GM19455 (cell line): ENCODE measurements around the gene AFAP1L1.

ENCODE experiments used
- ATAC-seq: cut with Tn5 transposase; IDR thresholded peaks from one replicate; pipeline ENCODE4 v1.9.1; 2021; ENCODE audit not compliant: unreplicated experiment

The AFAP1L1 gene

DNA sequence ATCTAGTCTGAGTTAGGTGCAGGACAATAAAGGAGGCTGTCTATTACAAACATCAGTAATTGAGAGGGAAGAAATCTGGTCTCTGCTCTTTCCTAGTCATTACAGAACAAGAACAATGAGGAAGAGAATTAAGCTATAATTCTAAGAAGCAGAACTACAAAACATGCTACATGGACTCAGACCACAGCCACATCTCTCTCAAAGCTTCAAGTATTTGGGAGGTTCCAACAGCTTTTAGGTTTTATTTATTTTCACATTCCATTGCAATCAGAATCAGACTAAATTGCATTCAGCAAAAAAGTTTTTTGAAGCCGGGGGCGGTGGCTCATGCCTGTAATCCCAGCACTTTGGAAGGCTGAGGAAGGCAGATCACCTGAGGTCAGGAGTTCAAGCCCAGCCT lies 72.5 kb downstream of the AFAP1L1 start:
- ATAC-seq: no peak

DNA sequence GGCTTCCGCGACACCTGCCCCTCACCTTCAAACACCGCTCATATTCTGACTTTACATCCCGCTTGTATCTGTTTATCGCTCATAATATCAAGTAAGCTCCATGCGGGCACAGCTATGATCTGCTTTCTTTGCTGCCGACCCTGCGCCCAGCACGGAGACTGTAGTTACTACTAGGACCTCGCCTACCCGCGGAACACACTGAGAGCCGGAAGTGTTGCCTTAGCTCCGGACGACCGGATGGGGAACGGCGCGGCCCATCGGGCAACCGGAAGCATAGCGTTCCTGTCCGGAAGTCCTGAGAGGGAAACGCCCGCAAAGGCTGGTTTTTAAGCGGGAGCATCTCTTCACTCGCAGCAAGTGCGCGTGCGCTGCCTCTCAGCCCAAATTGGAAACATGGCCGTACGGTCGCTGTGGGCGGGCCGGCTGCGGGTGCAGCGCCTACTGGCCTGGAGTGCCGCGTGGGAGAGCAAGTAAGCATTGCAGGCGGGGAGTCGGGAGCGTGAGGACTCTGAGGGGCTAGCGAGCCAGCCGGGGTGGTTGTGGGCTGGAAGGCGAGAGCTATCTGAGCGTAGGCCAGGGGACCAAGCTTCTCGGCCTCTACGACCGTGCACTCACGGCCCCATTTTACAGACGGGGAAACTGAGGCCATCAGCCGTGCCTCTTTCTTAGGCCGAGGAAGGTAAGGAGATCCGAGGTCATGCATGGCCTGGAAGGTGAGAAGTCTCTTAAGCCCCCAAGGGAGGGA lies 73.7 kb downstream of the AFAP1L1 start, which contains the start of gene GRPEL2:
Gene GRPEL2, plus strand, starts transcription at position 353 of the 745 bp plus-strand sequence. Its CDS starts 41 bp downstream, at position 394.
- ATAC-seq: peak; percentile 97

DNA sequence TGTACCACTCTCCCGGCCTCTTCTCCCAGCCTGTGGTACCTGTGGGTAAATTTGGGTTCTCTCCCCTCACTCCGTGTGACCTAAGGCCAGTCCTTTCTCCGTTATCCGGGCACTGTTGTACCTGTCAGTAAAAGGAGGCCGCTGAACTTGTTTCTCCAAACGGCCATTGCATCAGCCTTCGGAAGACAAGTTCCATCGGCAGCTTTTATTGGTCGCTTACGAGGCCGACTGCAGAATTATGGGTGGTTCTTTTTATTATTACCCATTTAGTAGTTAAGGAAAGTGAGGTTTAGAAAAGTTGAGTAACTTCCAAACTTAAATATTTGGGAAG lies 74.2 kb downstream of the AFAP1L1 start:
- ATAC-seq: peak; percentile 6

DNA sequence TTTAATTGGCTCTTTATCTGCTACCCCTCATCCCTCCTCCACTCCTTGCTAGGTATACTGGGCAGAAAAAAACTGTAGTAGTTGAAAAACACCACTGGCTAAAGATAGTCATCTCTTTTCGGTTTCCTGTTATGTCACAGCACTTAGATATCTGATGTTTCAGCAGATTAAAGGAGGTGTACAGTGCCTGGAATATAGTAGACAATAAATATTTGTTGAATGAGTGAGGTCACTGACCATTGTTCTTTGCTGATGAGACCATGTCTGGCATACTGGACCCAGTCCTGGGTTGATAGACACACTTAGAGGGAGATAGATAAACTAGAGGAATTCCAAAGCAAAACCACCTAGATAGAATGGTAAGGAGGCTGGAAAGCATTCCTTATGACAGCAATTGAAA lies 76.9 kb downstream of the AFAP1L1 start:
- ATAC-seq: no peak

DNA sequence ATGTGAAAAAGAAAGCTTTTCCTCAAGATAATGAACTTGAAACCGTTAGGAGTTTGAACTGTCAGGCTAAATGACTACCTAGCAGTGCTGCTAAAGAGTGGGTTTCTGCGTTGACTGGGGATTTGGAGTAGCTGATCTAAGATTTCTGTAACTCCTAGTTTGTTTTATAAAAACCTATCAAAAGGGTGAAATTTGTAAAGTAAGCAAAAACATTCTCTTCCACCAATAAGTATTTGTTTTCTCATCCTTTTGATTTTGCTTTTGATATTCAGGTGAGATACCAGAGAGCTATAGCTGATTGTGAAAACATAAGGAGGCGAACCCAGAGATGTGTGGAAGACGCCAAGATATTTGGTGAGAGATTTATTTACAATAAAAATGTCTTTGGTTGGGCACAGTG lies 77.7 kb downstream of the AFAP1L1 start:
- ATAC-seq: no peak

DNA sequence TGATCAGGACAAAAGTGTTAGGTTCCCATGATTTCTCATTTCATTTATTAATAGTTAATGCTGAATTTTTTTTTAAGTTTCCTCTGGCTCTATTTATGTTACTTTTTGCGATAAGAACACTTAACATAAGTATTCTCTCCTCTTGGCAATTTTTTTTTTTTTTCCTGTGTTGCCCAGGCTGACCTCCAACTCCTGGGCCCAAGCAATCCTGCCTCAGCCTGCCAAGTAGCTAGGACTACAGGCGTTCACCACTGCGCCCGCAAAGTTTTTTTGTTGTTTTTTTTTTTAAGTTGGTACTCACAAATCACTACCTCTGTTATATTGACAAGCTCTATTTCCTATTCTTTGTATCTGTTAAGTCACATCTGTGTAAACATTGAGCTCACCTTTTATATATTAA lies 80.5 kb downstream of the AFAP1L1 start:
- ATAC-seq: no peak

DNA sequence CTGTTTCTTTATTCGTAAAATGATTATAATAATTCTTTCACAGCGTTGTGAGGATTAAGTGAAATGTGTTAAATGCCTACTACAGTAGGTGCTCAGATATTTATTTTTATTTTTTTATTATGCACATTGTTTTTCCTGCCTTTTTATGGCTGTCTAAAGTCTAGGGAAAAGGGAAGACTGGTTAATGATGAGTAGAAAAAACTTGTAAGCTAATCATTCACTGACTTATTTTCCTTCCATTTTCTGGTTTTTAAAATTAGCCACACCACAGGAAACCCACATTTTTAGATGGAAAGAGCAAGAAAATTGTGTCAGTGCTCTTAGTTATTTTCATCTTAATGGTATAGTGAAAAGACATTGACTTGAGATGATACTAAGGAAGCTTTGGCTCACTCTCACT lies 82.3 kb downstream of the AFAP1L1 start:
- no peak for ATAC-seq

DNA sequence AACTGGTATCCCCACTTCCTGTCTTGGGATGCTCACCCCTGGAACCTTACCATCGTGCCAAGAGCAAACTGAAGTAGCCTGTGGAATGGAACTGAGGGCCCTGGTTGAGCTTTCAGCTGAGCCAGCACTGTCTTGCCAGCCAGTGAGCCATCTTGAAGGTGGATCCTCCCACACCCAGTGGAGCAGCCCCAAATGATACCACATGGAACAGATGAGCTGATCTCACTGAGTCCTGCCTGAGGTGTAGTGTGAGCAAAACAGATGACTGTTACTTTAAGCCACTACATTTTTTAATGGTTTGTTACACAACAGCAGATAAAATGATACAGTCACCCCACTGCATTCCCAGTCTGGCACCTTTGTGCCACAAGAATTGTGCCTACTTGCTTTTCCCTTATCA lies 84.0 kb downstream of the AFAP1L1 start:
- no peak for ATAC-seq

DNA sequence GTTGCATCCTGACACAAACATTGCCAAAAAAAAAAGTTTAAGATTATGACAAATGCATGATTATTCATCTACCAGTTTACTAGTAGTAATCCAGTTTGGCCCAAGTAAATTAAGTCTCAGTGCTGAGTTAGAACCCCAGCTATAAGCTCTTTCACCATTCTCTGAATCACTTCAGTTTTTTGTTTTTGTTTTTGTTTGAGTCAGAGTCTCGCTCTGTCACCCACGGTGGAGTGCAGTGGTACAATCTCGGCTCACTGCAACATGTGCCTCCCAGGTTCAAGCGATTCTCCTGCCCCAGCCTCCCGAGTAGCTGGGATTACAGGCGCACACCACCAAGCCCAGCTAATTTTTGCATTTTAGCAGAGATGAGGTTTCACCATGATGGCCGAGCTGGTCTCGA lies 84.7 kb downstream of the AFAP1L1 start:
- no peak for ATAC-seq

DNA sequence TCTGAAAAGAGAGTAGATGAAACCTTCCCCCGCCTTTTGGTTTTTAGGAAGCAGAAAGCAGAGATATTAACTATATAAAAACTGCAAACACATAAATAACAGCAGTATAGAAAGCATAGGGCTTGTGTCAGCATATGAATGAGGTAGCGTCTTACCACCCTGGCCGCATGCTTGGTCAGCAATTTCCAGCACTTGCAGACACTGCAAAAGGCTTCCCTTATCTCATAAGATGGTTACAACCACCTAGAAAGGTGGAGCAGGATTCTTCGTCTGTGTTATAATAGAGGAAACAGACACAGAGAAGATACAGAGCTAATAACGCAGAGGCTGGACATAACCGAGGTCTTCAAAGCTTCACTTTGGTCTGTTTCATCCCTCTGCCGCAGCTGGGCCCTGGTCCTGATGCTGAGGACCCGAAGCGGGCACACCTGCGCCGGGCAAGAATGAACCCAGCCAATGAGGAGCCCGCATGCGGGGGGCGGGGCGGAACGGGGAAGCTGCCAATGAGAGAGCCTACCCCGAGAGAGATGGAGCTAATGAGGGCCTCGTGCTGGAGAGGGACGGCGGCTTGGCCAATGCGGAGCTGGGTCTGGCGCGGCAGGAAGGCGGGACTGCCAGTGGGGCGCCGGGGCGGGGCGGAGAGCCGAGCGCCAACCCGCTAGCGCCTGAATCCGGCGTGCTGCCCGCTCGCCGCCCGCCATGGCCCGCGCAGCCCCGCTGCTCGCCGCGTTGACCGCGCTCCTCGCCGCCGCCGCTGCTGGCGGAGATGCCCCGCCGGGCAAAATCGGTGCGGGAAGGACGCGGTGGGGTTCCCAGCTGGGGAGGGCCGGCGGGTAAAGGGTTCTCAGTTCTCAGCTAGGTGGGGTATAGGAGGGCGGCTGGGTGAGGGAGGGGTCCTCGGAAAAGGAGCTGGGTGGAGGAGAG lies 86.0 kb downstream of the AFAP1L1 start, which contains the start of gene PCYOX1L:
Gene PCYOX1L, plus strand, starts transcription at position 677 of the 924 bp plus-strand sequence. Its CDS starts 23 bp downstream, at position 700.
- ATAC-seq: peak; percentile 99

DNA sequence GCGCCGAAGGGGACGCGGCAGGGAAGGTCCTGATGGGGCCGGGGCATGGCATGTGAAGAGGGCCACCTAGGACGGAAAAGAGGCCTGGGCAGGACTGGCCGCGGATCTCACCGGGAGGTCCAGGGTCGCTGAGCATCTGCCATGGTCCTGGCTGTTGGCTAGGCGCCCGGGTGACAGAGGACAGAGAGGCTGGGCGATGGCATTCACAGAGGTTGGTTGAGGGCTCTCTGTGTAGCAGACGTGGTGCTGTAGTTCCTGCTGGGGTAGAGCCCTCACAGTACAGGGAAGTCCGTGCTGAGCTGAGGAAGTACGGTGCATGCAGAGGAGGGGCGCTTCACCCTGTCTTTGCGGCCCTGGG lies 86.6 kb downstream of the AFAP1L1 start:
- no peak for ATAC-seq

DNA sequence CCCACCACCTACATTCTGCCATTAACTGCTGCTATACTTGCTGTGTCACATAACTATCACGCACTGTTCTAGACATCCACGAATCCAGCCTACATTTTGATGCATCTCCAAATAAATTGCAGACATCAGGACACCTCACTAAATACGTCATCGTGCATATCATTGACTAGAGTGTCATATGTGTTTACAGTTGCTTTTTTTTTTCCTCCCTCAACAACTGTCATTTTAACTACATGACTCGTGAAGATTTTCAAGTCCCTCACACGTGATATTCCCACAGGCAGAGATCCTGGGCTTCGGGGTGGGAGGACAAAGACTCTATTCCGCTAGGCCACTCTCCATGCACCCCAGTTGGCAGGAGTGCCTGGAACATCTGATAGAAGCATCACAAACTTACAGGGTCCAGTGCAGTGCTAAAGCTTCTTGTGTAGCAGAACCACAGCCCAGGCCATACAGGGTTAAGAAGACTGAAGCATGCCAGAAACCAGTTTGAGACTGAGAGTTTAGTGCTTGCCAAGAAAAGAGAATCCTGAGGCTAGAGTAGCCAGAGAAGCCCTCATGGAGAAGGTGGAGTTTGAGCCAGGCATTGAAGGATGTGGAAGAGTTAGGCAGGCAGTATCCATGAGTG lies 87.3 kb downstream of the AFAP1L1 start:
- no peak for ATAC-seq

DNA sequence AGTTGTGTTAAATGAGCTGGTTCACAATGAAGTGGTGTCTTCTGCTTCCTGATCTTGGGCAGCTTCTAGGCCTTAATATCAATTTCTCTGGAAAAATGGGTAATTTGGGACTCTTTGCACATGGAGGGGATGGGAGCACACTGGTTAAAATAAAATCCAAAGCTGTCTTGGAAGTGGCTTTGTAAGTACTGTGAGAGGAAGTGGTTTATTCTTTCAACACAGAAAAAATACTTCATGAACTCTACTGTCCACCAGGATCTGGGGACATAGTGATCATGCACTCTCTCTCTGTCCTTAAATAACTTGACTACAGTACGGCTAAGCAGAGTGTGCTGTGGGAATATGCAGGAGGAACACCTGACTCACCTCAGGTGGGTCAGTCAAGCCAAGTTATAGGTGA lies 88.6 kb downstream of the AFAP1L1 start:
- ATAC-seq: no peak

DNA sequence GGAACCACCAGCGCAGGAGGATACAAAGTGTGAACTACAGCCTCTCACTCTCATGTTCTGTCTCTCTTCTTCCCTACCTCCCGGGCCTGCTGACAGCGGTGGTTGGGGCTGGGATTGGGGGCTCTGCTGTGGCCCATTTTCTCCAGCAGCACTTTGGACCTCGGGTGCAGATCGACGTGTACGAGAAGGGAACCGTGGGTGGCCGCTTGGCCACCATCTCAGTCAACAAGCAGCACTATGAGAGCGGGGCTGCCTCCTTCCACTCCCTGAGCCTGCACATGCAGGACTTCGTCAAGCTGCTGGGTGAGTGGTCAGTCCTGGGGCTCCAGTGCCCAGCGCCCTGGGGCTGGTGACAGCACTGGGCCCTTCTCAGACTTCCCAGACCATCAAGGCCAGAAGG lies 90.9 kb downstream of the AFAP1L1 start:
- ATAC-seq: no peak

DNA sequence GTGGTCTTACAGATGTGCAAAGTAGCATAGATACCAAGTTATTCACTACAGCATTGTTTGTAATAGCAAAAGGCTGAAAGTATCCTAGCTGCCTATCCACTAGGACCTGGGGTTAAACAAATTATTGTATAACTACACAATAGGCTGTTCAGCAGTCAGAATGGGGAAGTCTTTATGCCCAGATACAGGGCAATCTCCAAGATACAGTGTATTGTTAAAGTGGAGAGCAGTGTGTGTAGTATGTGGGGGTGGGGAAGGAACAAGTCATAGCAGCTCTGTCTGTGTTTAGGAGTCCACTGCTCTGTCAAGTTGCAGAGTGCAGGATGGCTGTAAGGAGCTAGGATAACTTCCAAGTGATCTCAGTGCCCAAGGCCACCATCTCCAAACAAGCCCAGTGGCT lies 91.7 kb downstream of the AFAP1L1 start:
- ATAC-seq: no peak

DNA sequence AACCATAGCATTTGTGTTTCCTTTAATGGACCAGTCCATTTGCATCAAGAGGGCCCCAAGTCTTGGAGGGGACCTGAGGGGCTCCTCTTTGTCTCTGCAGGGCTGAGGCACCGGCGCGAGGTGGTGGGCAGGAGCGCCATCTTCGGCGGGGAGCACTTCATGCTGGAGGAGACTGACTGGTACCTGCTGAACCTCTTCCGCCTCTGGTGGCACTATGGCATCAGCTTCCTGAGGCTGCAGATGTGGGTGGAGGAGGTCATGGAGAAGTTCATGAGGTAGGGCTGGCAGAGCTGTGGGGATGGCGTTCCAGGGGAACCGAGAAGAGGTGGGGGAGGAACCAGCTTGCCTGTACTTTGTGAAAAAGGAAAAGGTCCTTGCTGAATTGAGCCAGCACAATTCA lies 92.3 kb downstream of the AFAP1L1 start:
- no peak for ATAC-seq

DNA sequence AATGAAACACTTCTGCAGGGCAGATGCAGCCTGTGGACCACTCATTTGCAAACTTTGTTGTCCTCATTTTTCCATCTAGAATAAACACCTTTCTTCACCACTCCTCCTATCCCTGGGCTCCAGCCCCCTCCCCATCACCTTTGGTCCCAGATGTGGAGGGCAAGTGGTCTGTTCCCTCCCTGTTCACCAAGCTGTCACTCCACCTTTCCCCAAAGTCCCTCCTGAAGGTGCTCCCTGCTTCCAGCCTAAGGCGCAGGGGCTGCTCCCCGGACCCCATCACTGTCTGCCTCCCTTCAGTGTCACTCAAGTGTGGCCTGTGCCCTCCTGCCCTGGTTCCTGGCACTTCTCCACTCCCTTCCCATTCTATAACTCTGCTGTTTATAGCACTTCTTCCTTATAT lies 93.1 kb downstream of the AFAP1L1 start:
- no peak for ATAC-seq

DNA sequence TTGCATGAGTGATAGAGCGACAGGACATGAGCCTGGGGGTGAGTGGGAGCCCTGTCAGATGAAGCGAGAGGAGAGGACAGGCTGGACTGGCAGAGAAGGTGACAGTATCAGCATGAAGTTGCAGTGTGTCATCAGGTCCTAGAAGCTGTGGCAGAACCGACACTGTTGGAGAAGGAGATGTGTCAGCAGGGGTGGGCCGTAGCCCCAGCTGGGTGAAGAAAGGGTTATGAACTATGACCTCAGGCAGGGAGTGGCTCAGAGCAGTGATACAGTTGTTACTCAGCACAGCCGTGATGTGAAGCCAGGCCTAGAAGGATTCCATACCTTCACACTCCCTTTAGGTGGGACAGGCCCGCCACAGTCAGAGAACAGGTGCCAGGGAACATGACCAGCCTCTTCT lies 93.8 kb downstream of the AFAP1L1 start:
- ATAC-seq: no peak

DNA sequence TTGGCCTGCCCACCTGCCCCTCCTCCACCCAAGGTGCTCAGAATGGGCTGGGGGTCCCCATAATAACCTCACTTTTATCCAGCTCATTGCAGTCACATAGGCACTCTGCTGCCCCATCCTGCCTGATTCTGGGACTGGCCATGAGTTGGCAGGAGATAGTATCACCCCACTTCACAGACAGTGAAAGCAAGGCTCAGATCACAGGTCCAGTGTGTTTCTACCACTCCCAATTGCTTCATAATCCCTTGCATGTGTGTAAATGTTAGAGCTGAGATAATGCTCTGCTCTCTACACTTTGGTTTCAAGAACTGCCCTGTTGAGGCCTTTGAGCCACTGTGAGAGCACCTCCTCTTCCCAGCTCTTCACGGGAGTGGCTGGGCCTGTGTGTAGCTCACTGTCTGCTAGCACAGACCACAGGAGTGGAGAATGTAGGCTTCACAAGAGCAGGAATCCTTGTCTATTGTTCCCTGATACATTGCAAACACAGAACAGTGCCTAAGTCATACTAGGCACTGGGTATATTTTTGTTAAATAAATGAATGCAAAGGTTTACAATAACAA lies 94.6 kb downstream of the AFAP1L1 start:
- no peak for ATAC-seq

DNA sequence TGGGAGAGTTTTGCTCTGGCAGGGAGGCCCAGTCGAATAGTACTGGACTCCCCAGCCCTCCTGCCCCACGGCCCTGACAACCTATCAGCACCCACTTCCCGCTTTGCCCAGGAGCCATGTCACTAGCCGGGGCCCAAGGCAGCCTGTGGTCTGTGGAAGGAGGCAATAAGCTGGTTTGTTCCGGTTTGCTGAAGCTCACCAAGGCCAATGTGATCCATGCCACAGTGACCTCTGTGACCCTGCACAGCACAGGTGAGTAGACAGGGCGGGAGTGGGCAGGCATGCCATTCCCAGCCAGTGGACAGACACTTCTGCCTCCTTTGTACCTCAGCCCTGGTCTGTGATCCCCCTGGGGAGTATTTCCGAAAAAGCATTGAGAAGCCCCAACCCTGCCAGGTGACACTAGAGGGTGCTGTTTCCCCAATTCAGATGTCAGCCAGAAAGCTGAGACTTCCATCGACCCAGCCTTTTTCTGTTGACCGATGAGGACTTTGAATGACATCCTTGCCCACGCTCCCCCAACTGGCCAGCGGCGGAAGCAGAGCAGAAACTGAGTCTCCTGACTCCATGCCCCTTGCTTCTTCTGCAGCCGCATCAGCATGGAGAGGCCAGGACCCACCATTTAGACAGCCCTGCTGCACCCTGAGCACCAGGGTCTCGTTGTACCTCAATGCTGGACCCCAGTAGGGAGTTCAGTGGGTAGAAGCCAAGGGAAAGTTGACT lies 95.8 kb downstream of the AFAP1L1 start:
- ATAC-seq: peak; percentile 73
